Measurements from ENCODE around the gene KIF2B. TPM values are rescaled to one million over a fixed set of nuclear protein-coding genes. Genes with fewer than 3 reads are reported as not detected.
"Not testable (repeated sequence)": the region's sequence is repeated elsewhere in the genome, so short reads cannot be mapped to it uniquely, and the experiment has no call there.

KIF2B gene
- not detected for total RNA-seq

- DNase-seq = no peak
- Mint-ChIP-seq H3K4me3 (no peak within 1 kb of the TSS), H3K36me3 (no peaks in the 10 kb centered on the region), H3K27ac (no peak within 1 kb of the TSS), H3K4me1 (no peaks in the 10 kb centered on the region), H3K27me3 (no peaks in the 10 kb centered on the region), H3K9me3 (no peaks in the 10 kb centered on the region)
These were observed at the start of gene KIF2B for GRCh38 chr17:53822764-53823163. Gene KIF2B, plus strand, starts transcription at chr17:53822927. Its CDS starts 107 bp downstream, at chr17:53823034.

- no peak overlapping the region for H3K27ac Mint-ChIP-seq
- no peak for DNase-seq
- no peak overlapping the region for H3K4me3 Mint-ChIP-seq
- H3K9me3 Mint-ChIP-seq = peaks cover 5% of the 10 kb centered on the region
- H3K36me3 Mint-ChIP-seq = no peaks in the 10 kb centered on the region
- no peaks in the 10 kb centered on the region for H3K4me1 Mint-ChIP-seq
- H3K27me3 Mint-ChIP-seq = no peaks in the 10 kb centered on the region
These were observed 42.4 kb upstream of the KIF2B start for GRCh38 chr17:53780320-53780719.

- Mint-ChIP-seq H3K27ac (no peak overlapping the region), H3K27me3 (no peaks in the 10 kb centered on the region), H3K4me3 (no peak overlapping the region), H3K36me3 (no peaks in the 10 kb centered on the region), H3K9me3 (no peaks in the 10 kb centered on the region), H3K4me1 (no peaks in the 10 kb centered on the region)
- DNase-seq = no peak
These were observed 31.2 kb upstream of the KIF2B start for GRCh38 chr17:53791551-53791950.

- no peaks in the 10 kb centered on the region for H3K27me3 Mint-ChIP-seq
- H3K9me3 Mint-ChIP-seq = no peaks in the 10 kb centered on the region
- H3K27ac Mint-ChIP-seq = no peak overlapping the region
- H3K4me3 Mint-ChIP-seq = no peak overlapping the region
- no peak for DNase-seq
- H3K36me3 Mint-ChIP-seq = no peaks in the 10 kb centered on the region
- H3K4me1 Mint-ChIP-seq = no peaks in the 10 kb centered on the region
These were observed 30.3 kb upstream of the KIF2B start for GRCh38 chr17:53792451-53792850.

GRCh38 chr17:53792997-53793396, 29.7 kb upstream of the KIF2B start:
- H3K27me3 Mint-ChIP-seq = no peaks in the 10 kb centered on the region
- no peaks in the 10 kb centered on the region for H3K4me1 Mint-ChIP-seq
- no peak overlapping the region for H3K27ac Mint-ChIP-seq
- DNase-seq = no peak
- H3K36me3 Mint-ChIP-seq = no peaks in the 10 kb centered on the region
- H3K4me3 Mint-ChIP-seq = no peak overlapping the region
- H3K9me3 Mint-ChIP-seq = no peaks in the 10 kb centered on the region

- H3K27me3 Mint-ChIP-seq = no peaks in the 10 kb centered on the region
- no peak overlapping the region for H3K4me3 Mint-ChIP-seq
- H3K4me1 Mint-ChIP-seq = no peaks in the 10 kb centered on the region
- no peaks in the 10 kb centered on the region for H3K36me3 Mint-ChIP-seq
- no peaks in the 10 kb centered on the region for H3K9me3 Mint-ChIP-seq
- no peak for DNase-seq
- H3K27ac Mint-ChIP-seq = no peak overlapping the region
These were observed 27.9 kb upstream of the KIF2B start for GRCh38 chr17:53794875-53795274.

- Mint-ChIP-seq H3K27me3 (no peaks in the 10 kb centered on the region), H3K36me3 (no peaks in the 10 kb centered on the region), H3K27ac (no peak overlapping the region), H3K4me3 (no peak overlapping the region), H3K4me1 (no peaks in the 10 kb centered on the region), H3K9me3 (peaks cover 2% of the 10 kb centered on the region)
- no peak for DNase-seq
These were observed 26.1 kb upstream of the KIF2B start for GRCh38 chr17:53796642-53797041.

- H3K4me1 Mint-ChIP-seq = no peaks in the 10 kb centered on the region
- H3K27ac Mint-ChIP-seq = no peak overlapping the region
- no peak for DNase-seq
- H3K27me3 Mint-ChIP-seq = no peaks in the 10 kb centered on the region
- no peaks in the 10 kb centered on the region for H3K36me3 Mint-ChIP-seq
- no peak overlapping the region for H3K4me3 Mint-ChIP-seq
- peaks cover 2% of the 10 kb centered on the region for H3K9me3 Mint-ChIP-seq
These were observed 25.2 kb upstream of the KIF2B start for GRCh38 chr17:53797501-53797900.

GRCh38 chr17:53804437-53804836, 18.3 kb upstream of the KIF2B start:
- Mint-ChIP-seq H3K9me3 (peaks cover 3% of the 10 kb centered on the region), H3K27me3 (no peaks in the 10 kb centered on the region), H3K27ac (no peak overlapping the region), H3K4me3 (no peak overlapping the region), H3K36me3 (no peaks in the 10 kb centered on the region), H3K4me1 (no peaks in the 10 kb centered on the region)
- DNase-seq = no peak

GRCh38 chr17:53806473-53806872, 16.3 kb upstream of the KIF2B start:
- peaks cover 4% of the 10 kb centered on the region for H3K9me3 Mint-ChIP-seq
- DNase-seq = no peak
- no peaks in the 10 kb centered on the region for H3K36me3 Mint-ChIP-seq
- H3K27ac Mint-ChIP-seq = no peak overlapping the region
- H3K4me3 Mint-ChIP-seq = no peak overlapping the region
- no peaks in the 10 kb centered on the region for H3K4me1 Mint-ChIP-seq
- H3K27me3 Mint-ChIP-seq = no peaks in the 10 kb centered on the region

- peaks cover 4% of the 10 kb centered on the region for H3K9me3 Mint-ChIP-seq
- H3K27ac Mint-ChIP-seq = no peak overlapping the region
- no peaks in the 10 kb centered on the region for H3K27me3 Mint-ChIP-seq
- no peaks in the 10 kb centered on the region for H3K4me1 Mint-ChIP-seq
- H3K36me3 Mint-ChIP-seq = no peaks in the 10 kb centered on the region
- no peak for DNase-seq
- H3K4me3 Mint-ChIP-seq = no peak overlapping the region
These were observed 15.4 kb upstream of the KIF2B start for GRCh38 chr17:53807286-53807685.

GRCh38 chr17:53818271-53818670, 4.5 kb upstream of the KIF2B start:
- H3K9me3 Mint-ChIP-seq = no peaks in the 10 kb centered on the region
- DNase-seq = no peak
- no peak overlapping the region for H3K4me3 Mint-ChIP-seq
- no peaks in the 10 kb centered on the region for H3K36me3 Mint-ChIP-seq
- no peaks in the 10 kb centered on the region for H3K4me1 Mint-ChIP-seq
- no peak overlapping the region for H3K27ac Mint-ChIP-seq
- no peaks in the 10 kb centered on the region for H3K27me3 Mint-ChIP-seq

GRCh38 chr17:53818929-53819328, 3.8 kb upstream of the KIF2B start:
- no peak overlapping the region for H3K27ac Mint-ChIP-seq
- H3K36me3 Mint-ChIP-seq = no peaks in the 10 kb centered on the region
- no peak for DNase-seq
- no peak overlapping the region for H3K4me3 Mint-ChIP-seq
- no peaks in the 10 kb centered on the region for H3K9me3 Mint-ChIP-seq
- no peaks in the 10 kb centered on the region for H3K4me1 Mint-ChIP-seq
- no peaks in the 10 kb centered on the region for H3K27me3 Mint-ChIP-seq

GRCh38 chr17:53819956-53820355, 2.8 kb upstream of the KIF2B start:
- Mint-ChIP-seq H3K4me3 (no peak overlapping the region), H3K9me3 (no peaks in the 10 kb centered on the region), H3K4me1 (no peaks in the 10 kb centered on the region), H3K27ac (no peak overlapping the region), H3K36me3 (no peaks in the 10 kb centered on the region), H3K27me3 (no peaks in the 10 kb centered on the region)
- no peak for DNase-seq

- H3K27ac Mint-ChIP-seq = no peak overlapping the region
- no peaks in the 10 kb centered on the region for H3K9me3 Mint-ChIP-seq
- H3K36me3 Mint-ChIP-seq = no peaks in the 10 kb centered on the region
- no peak overlapping the region for H3K4me3 Mint-ChIP-seq
- DNase-seq = no peak
- no peaks in the 10 kb centered on the region for H3K4me1 Mint-ChIP-seq
- H3K27me3 Mint-ChIP-seq = no peaks in the 10 kb centered on the region
These were observed 769 bp downstream of the KIF2B start for GRCh38 chr17:53823341-53824050.

GRCh38 chr17:53834771-53835170, 12.0 kb downstream of the KIF2B start:
- H3K27ac Mint-ChIP-seq, H3K4me1 Mint-ChIP-seq, H3K4me3 Mint-ChIP-seq, H3K36me3 Mint-ChIP-seq, H3K27me3 Mint-ChIP-seq, DNase-seq: not testable (repeated sequence)
- H3K9me3 Mint-ChIP-seq = peaks cover 12% of the 10 kb centered on the region

All from activated naive CD8-positive, alpha-beta T cell treated with anti-CD3 and anti-CD28 coated beads for 36 hours (primary cell).